Prostate gland (tissue), 2 donors: Measurements from ENCODE around the gene SLC25A27. TPM values are rescaled to one million over a fixed set of nuclear protein-coding genes. Genes with fewer than 3 reads are reported as not detected.

ENCODE experiments used
- DNase-seq: peaks from one replicate; pipeline ENCODE4 v3.0.0-alpha.2; 2019; ENCODE audit warnings: low spot score
- H3K27ac ChIP-seq, 2 donors: fragments of 200-600 bp; sonication (generic); 2 replicates each; pipeline ENCODE4 v1.5.1; 2017 to 2019
- H3K27me3 ChIP-seq: fragments of 200-600 bp; sonication (generic); replicated peaks from 2 replicates; pipeline ENCODE4 v1.5.1; 2019; ENCODE audit not compliant: insufficient read depth
- H3K36me3 ChIP-seq, 2 donors: fragments of 200-600 bp; sonication (generic); 1 replicate in 1 of 2; 2 replicates in 1 of 2; pipeline versions ENCODE4 v1.5.1 to v1.8.1; 2017 to 2019
- H3K4me1 ChIP-seq: fragments of 200-600 bp; sonication (generic); replicated peaks from 2 replicates; pipeline ENCODE4 v1.5.1; 2019
- H3K4me3 ChIP-seq, 2 donors: fragments of 200-600 bp; sonication (generic); 2 replicates each; pipeline ENCODE4 v1.5.1; 2017 to 2019
- H3K9me3 ChIP-seq: fragments of 200-600 bp; sonication (generic); 2 replicates; pipeline ENCODE4 v1.5.1; 2017
- CTCF ChIP-seq, 4 experiments: fragments of 200-600 bp in 2 of 4; fragments of 450-650 bp in 2 of 4; sonication (generic) in 2 of 4; IDR thresholded peaks; 1 replicate in 3 of 4; 2 replicates in 1 of 4; pipeline ENCODE4 v1.5.1; 2016 to 2019; ENCODE audit warnings: antibody characterized with exemption in 4 of 4, mild to moderate bottlenecking in 2 of 4, moderate library complexity in 2 of 4
- POLR2A ChIP-seq: fragments of 450-650 bp; IDR thresholded peaks from one replicate; pipeline ENCODE4 v1.6.1; 2016; ENCODE audit warnings: antibody characterized with exemption, mild to moderate bottlenecking
- POLR2AphosphoS5 ChIP-seq: sonication (generic); formaldehyde crosslinking; IDR thresholded peaks from one replicate; pipeline ENCODE4 v1.6.1; 2017; ENCODE audit warnings: antibody characterized with exemption
- WGBS: methylation state at CpG from one replicate; pipeline ENCODE4 v1.1.5; 2018; 5-methylcytosine and 5-hydroxymethylcytosine counted together
- intact Hi-C: fragments of 100-400 bp; cut with DNase I; formaldehyde crosslinking; loops from one replicate; pipeline ENCODE4 v1.14.2; 2022
- total RNA-seq, 2 donors: library from RNA; depleted of rRNA; stranded (reverse); fragments of >200 nt; gene quantifications; one replicate each; pipeline ENCODE4 v1.1.0, GENCODE V29; 2016

Gene SLC25A27
- total RNA-seq, 2 donors from 2014 or later: 33.7 to 43.7 TPM

- intact Hi-C loops: no loop called here
- H3K4me1 ChIP-seq: no peaks in the 10 kb centered on the region
These were observed 35.6 kb downstream of the SLC25A27 start for GRCh38 chr6:46688117-46688965.

GRCh38 chr6:46688966-46689335, 36.2 kb downstream of the SLC25A27 start:
- TF ChIP-seq POLR2AphosphoS5 (no peak), CTCF (IDR thresholded peaks at IDR 0.05) (no peak), POLR2A (no peak)
- 93% methylated on average over 9 of the region's 13 CpGs for WGBS
- Histone ChIP-seq H3K36me3 (no peaks in the 10 kb centered on the region), H3K4me3 (no peak overlapping the region), H3K9me3 (no peaks in the 10 kb centered on the region), H3K27ac (no peak overlapping the region), H3K4me1 (no peaks in the 10 kb centered on the region), H3K27me3 (no peaks in the 10 kb centered on the region)
- no peak for DNase-seq
- intact Hi-C loops: no loop called here

More at GRCh38 chr6:46688117-46688965, 35.6 kb downstream of the SLC25A27 start:
- H3K27ac ChIP-seq: no peak overlapping the region
- no peak overlapping the region for H3K4me3 ChIP-seq
- no peak for TF ChIP-seq POLR2AphosphoS5
- no peak for TF ChIP-seq POLR2A
- no peak for TF ChIP-seq CTCF (IDR thresholded peaks at IDR 0.05)
- no peaks in the 10 kb centered on the region for H3K27me3 ChIP-seq
- DNase-seq: no peak
- no peaks in the 10 kb centered on the region for H3K36me3 ChIP-seq
- WGBS: 94% methylated on average over 57 of the region's 85 CpGs
- H3K9me3 ChIP-seq: no peaks in the 10 kb centered on the region

- intact Hi-C loops: no loop called here
- no peaks in the 10 kb centered on the region for H3K27me3 ChIP-seq
- H3K4me3 ChIP-seq: no peak overlapping the region
- H3K4me1 ChIP-seq: no peaks in the 10 kb centered on the region
- no peaks in the 10 kb centered on the region for H3K9me3 ChIP-seq
- WGBS: 92% methylated on average over 3 of the region's 3 CpGs
- DNase-seq: no peak
- TF ChIP-seq POLR2A (no peak), CTCF (IDR thresholded peaks at IDR 0.05) (no peak), POLR2AphosphoS5 (no peak)
- no peak overlapping the region for H3K27ac ChIP-seq
- H3K36me3 ChIP-seq: no peaks in the 10 kb centered on the region
These were observed 36.9 kb downstream of the SLC25A27 start for GRCh38 chr6:46689657-46690056.

- intact Hi-C loops: no loop called here
- no peak for DNase-seq
- Histone ChIP-seq H3K4me3 (no peak overlapping the region), H3K4me1 (no peaks in the 10 kb centered on the region), H3K36me3 (no peaks in the 10 kb centered on the region), H3K27ac (no peak overlapping the region), H3K27me3 (no peaks in the 10 kb centered on the region), H3K9me3 (no peaks in the 10 kb centered on the region)
- TF ChIP-seq POLR2AphosphoS5 (no peak), POLR2A (no peak), CTCF (IDR thresholded peaks at IDR 0.05) (no peak)
- 58% methylated on average over 2 of the region's 2 CpGs for WGBS
These were observed 37.5 kb downstream of the SLC25A27 start for GRCh38 chr6:46690141-46690755.
